Measurements from ENCODE around the gene MSRB2. TPM values are rescaled to one million over a fixed set of nuclear protein-coding genes. Genes with fewer than 3 reads are reported as not detected.

MSRB2 gene
- total RNA-seq, 1 experiment from 2014 or later, result 9.6 TPM

GRCh38 chr10:23047201-23048050 is 48.0 kb upstream of the MSRB2 start (continued):
- TF ChIP-seq AFF4 (CRISPR knock-in tag; IDR thresholded peaks at IDR 0.05; ENCODE audit: borderline replicate concordance), result no peak
- no peak for TF ChIP-seq ATF1 (CRISPR knock-in tag; IDR thresholded peaks at IDR 0.05)
- TF ChIP-seq ATF3 (CRISPR knock-in tag; conservative IDR thresholded peaks at IDR 0.05), result no peak
- no peak for TF ChIP-seq NR2C2 (CRISPR knock-in tag; IDR thresholded peaks at IDR 0.05)
- no peak for TF ChIP-seq FOXP1 (CRISPR knock-in tag; IDR thresholded peaks at IDR 0.05; ENCODE audit: borderline replicate concordance)
- no peak for TF ChIP-seq TP53 (CRISPR knock-in tag; IDR thresholded peaks at IDR 0.05)
- no peak for TF ChIP-seq ZNF317 (CRISPR knock-in tag; IDR thresholded peaks at IDR 0.05; ENCODE audit: borderline replicate concordance, low read depth)
- TF ChIP-seq ETV6 (CRISPR knock-in tag; IDR thresholded peaks at IDR 0.05), result no peak
- no peak for TF ChIP-seq CDX4 (CRISPR knock-in tag; IDR thresholded peaks at IDR 0.05; ENCODE audit: borderline replicate concordance)
- TF ChIP-seq HMGXB4 (CRISPR knock-in tag; IDR thresholded peaks at IDR 0.05), result no peak
- TF ChIP-seq ZNF219 (CRISPR knock-in tag; IDR thresholded peaks at IDR 0.05; ENCODE audit: borderline replicate concordance), result no peak

GRCh38 chr10:23048191-23048590 is 47.2 kb upstream of the MSRB2 start:
- CTCF ChIA-PET, result no interaction called here
- Mint-ChIP-seq H3K4me1 (peaks cover 22% of the 10 kb centered on the region), H3K36me3 (no peaks in the 10 kb centered on the region), H3K9me3 (no peaks in the 10 kb centered on the region), H3K27me3 (ENCODE audit: low read depth) (no peaks in the 10 kb centered on the region; the same call in 1 of the 2 replicates), H3K27ac (no peak overlapping the region), H3K4me3 (no peak overlapping the region)
- no peak for DNase-seq (ENCODE audit: low spot score)
- no peak for ATAC-seq
- POLR2A ChIA-PET, result no interaction called here
- TF ChIP-seq RORB (CRISPR knock-in tag; IDR thresholded peaks at IDR 0.05), result no peak
- no peak for TF ChIP-seq NFATC4 (CRISPR knock-in tag; IDR thresholded peaks at IDR 0.05)

GRCh38 chr10:23051278-23051677 is 44.1 kb upstream of the MSRB2 start:
- CTCF ChIA-PET, result no interaction called here
- H3K9me3 Mint-ChIP-seq, result no peaks in the 10 kb centered on the region
- H3K4me1 Mint-ChIP-seq, result peaks cover 49% of the 10 kb centered on the region
- H3K27ac Mint-ChIP-seq, result no peak overlapping the region
- H3K36me3 Mint-ChIP-seq, result no peaks in the 10 kb centered on the region
- no peak for TF ChIP-seq PRRX2 (CRISPR knock-in tag; IDR thresholded peaks at IDR 0.05)
- TF ChIP-seq ZBTB21 (CRISPR knock-in tag; IDR thresholded peaks at IDR 0.05; ENCODE audit: borderline replicate concordance), result no peak
- TF ChIP-seq NFE2L1 (CRISPR knock-in tag; IDR thresholded peaks at IDR 0.05), result no peak
- TF ChIP-seq ZNF219 (CRISPR knock-in tag; IDR thresholded peaks at IDR 0.05; ENCODE audit: borderline replicate concordance), result no peak
- TF ChIP-seq KAT7 (CRISPR knock-in tag; IDR thresholded peaks at IDR 0.05; ENCODE audit: borderline replicate concordance), result no peak
- no peak for TF ChIP-seq ZNF425 (CRISPR knock-in tag; conservative IDR thresholded peaks at IDR 0.05)
- no peak for TF ChIP-seq TP53 (CRISPR knock-in tag; IDR thresholded peaks at IDR 0.05)
- no peak overlapping the region for H3K4me3 Mint-ChIP-seq
- no peak for ATAC-seq
- H3K27me3 Mint-ChIP-seq (ENCODE audit: low read depth), result no peaks in the 10 kb centered on the region; the same call in 1 of the 2 replicates
- POLR2A ChIA-PET, result no interaction called here
- no peak for DNase-seq (ENCODE audit: low spot score)

Measured in WTC11 (cell line).